ENCODE data around the gene LMF1. TPM values are rescaled to one million over a fixed set of nuclear protein-coding genes. Genes with fewer than 3 reads are reported as not detected.

Gene LMF1
- total RNA-seq, 1 experiment from 2014 or later = 13.5 TPM

GRCh38 chr16:988471-989353 is 17.9 kb upstream of the LMF1 start:
- DNase-seq (no peak), ATAC-seq (no peak)
- Histone ChIP-seq H4K20me1 (ENCODE audit: low read length) (no peaks in the 10 kb centered on the region), H3K4me2 (ENCODE audit: low read length) (no peak overlapping the region), H3K27me3 (ENCODE audit: low read length) (no peaks in the 10 kb centered on the region), H3K4me1 (ENCODE audit: insufficient read depth, low read length) (no peaks in the 10 kb centered on the region), H3F3A (ENCODE audit: low read length, unreplicated experiment) (no peaks in the 10 kb centered on the region), H3K9ac (ENCODE audit: low read length) (no peak overlapping the region), H3K36me3 (ENCODE audit: low read depth, low read length) (no peaks in the 10 kb centered on the region), H3K9me3 (ENCODE audit: low read length) (no peaks in the 10 kb centered on the region), H2AFZ (ENCODE audit: low read length) (no peak overlapping the region), H3K9me2 (replicated peaks; ENCODE audit: low read length) (no peaks in the 10 kb centered on the region), H3K4me3 (ENCODE audit: low read length) (no peak overlapping the region), H3K27ac (ENCODE audit: low read length) (no peak overlapping the region), H3K79me2 (ENCODE audit: low read length) (no peaks in the 10 kb centered on the region)
- intact Hi-C loops (cut with micrococcal nuclease) = no loop called here
- ChIA-PET CTCF (no interaction called here), POLR2A (ENCODE audit: unreplicated experiment) (no interaction called here)
- BruUV-seq (replicated peaks) = no TSS peak
- TF ChIP-seq CTCF (conservative IDR thresholded peaks at IDR 0.05; ENCODE audit: low read depth, low read length) = no peak
- no peak for TF ChIP-seq EZH2 (IDR thresholded peaks at IDR 0.05; ENCODE audit: low read length, unreplicated experiment)
- TF ChIP-seq EZH2phosphoT487 (IDR thresholded peaks at IDR 0.05; ENCODE audit: borderline replicate concordance, low read length) = no peak

- Histone ChIP-seq H2AFZ (ENCODE audit: low read length) (no peak overlapping the region), H4K20me1 (ENCODE audit: low read length) (no peaks in the 10 kb centered on the region), H3K9ac (ENCODE audit: low read length) (no peak overlapping the region), H3F3A (ENCODE audit: low read length, unreplicated experiment) (no peaks in the 10 kb centered on the region), H3K27ac (ENCODE audit: low read length) (no peak overlapping the region), H3K9me2 (replicated peaks; ENCODE audit: low read length) (no peaks in the 10 kb centered on the region), H3K4me3 (ENCODE audit: low read length) (no peak overlapping the region), H3K9me3 (ENCODE audit: low read length) (no peaks in the 10 kb centered on the region), H3K36me3 (ENCODE audit: low read depth, low read length) (no peaks in the 10 kb centered on the region), H3K4me2 (ENCODE audit: low read length) (no peak overlapping the region), H3K79me2 (ENCODE audit: low read length) (no peaks in the 10 kb centered on the region), H3K27me3 (ENCODE audit: low read length) (no peaks in the 10 kb centered on the region), H3K4me1 (ENCODE audit: insufficient read depth, low read length) (no peaks in the 10 kb centered on the region)
- POLR2A ChIA-PET (ENCODE audit: unreplicated experiment) = no interaction called here
- CTCF ChIA-PET = no interaction called here
- BruUV-seq (replicated peaks) = no TSS peak
- TF ChIP-seq EZH2 (IDR thresholded peaks at IDR 0.05; ENCODE audit: low read length, unreplicated experiment) (no peak), EZH2phosphoT487 (IDR thresholded peaks at IDR 0.05; ENCODE audit: borderline replicate concordance, low read length) (no peak), CTCF (conservative IDR thresholded peaks at IDR 0.05; ENCODE audit: low read depth, low read length) (no peak)
- ATAC-seq (no peak), DNase-seq (no peak)
- intact Hi-C loops (cut with micrococcal nuclease) = no loop called here
These were observed 17.1 kb upstream of the LMF1 start for GRCh38 chr16:987906-988305.

GRCh38 chr16:986925-987582 is 16.3 kb upstream of the LMF1 start:
- Histone ChIP-seq H3K9me3 (ENCODE audit: low read length) (no peaks in the 10 kb centered on the region), H3F3A (ENCODE audit: low read length, unreplicated experiment) (no peaks in the 10 kb centered on the region), H3K27me3 (ENCODE audit: low read length) (peaks cover 7% of the 10 kb centered on the region), H4K20me1 (ENCODE audit: low read length) (no peaks in the 10 kb centered on the region), H3K27ac (ENCODE audit: low read length) (no peak overlapping the region), H3K9me2 (replicated peaks; ENCODE audit: low read length) (no peaks in the 10 kb centered on the region), H3K36me3 (ENCODE audit: low read depth, low read length) (no peaks in the 10 kb centered on the region), H2AFZ (ENCODE audit: low read length) (no peak overlapping the region), H3K4me2 (ENCODE audit: low read length) (no peak overlapping the region), H3K9ac (ENCODE audit: low read length) (no peak overlapping the region), H3K79me2 (ENCODE audit: low read length) (no peaks in the 10 kb centered on the region), H3K4me3 (ENCODE audit: low read length) (no peak overlapping the region), H3K4me1 (ENCODE audit: insufficient read depth, low read length) (no peaks in the 10 kb centered on the region)
- no peak for ATAC-seq
- CTCF ChIA-PET = no interaction called here
- no peak for TF ChIP-seq EZH2phosphoT487 (IDR thresholded peaks at IDR 0.05; ENCODE audit: borderline replicate concordance, low read length)
- TF ChIP-seq EZH2 (IDR thresholded peaks at IDR 0.05; ENCODE audit: low read length, unreplicated experiment) = no peak
- no peak for TF ChIP-seq CTCF (conservative IDR thresholded peaks at IDR 0.05; ENCODE audit: low read depth, low read length)
- DNase-seq = no peak
- intact Hi-C loops (cut with micrococcal nuclease) = no loop called here
- POLR2A ChIA-PET (ENCODE audit: unreplicated experiment) = no interaction called here
- no TSS peak for BruUV-seq (replicated peaks)
